GM19328 (cell line): ENCODE data around the gene CD86.
A peak's percentile ranks its signal among the peaks of the same experiment; 100 is the strongest.

Experiments
- ATAC-seq: cut with Tn5 transposase; IDR thresholded peaks from one replicate; pipeline ENCODE4 v1.9.1; 2021; ENCODE audit warnings: mild to moderate bottlenecking, moderate library complexity; ENCODE audit not compliant: unreplicated experiment

The CD86 gene

GRCh38 chr3:122091602-122092295, 36.6 kb downstream of the CD86 start:
- no peak for ATAC-seq

DNA sequence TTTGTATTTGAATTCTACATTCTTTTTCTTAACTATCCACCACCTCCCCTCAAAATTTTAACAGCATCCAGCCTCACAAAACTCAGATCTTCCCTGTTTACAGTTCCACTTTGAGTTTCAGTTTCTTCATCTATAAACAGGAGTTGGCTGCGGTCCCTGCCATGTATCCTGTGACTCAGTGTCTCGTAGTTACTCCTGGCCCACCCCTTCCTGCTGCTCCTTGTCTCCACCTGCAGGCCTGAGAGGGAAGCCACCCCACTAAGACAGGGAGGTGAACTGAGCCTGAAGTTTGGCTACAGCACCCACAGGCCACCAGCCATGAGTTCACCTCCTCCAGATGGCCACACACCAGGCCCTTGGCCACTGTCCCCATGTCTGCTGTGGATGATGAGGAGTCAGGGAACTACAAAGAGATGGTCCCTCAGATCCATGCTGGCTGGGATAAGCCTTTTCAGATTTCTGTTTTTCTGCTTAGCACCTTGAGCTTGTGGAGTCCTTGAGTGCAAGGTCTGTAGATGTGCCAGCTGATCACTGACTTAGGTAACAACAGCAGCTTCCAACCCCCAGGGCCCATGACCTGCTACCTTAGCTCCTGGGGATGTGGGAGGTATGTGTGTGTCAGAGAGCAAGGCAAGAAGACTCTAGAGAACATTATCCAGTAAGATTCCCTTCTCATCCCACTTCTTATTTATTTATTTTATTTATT, 37.5 kb downstream of the CD86 start:
- no peak for ATAC-seq

- no peak for ATAC-seq
These were observed 39.0 kb downstream of the CD86 start for GRCh38 chr3:122094125-122094524.

DNA sequence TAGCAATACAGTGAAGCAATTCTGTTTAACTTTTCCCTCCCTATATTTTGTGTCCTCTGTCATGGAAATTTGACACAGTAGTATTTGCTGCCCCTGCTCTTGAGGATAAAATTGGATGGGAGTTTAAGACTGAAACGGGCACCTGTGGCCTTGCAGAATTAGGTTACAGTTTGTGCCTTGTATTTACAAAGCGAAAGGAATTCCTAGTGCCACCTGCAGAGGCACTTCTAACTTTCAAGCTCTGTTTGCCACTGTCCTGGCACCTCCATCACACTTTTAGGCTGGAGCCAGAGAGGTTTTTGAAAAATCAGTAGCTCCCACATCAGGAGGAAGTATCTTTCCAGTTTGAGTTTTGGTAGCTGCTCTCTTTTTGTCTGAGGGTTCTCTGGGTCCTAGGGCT, 39.5 kb downstream of the CD86 start:
- ATAC-seq: no peak

GRCh38 chr3:122097141-122097540, 42.0 kb downstream of the CD86 start:
- no peak for ATAC-seq

- no peak for ATAC-seq
These were observed 43.4 kb downstream of the CD86 start for GRCh38 chr3:122098611-122099010.

- no peak for ATAC-seq
These were observed 44.1 kb downstream of the CD86 start for GRCh38 chr3:122099255-122099654.

DNA sequence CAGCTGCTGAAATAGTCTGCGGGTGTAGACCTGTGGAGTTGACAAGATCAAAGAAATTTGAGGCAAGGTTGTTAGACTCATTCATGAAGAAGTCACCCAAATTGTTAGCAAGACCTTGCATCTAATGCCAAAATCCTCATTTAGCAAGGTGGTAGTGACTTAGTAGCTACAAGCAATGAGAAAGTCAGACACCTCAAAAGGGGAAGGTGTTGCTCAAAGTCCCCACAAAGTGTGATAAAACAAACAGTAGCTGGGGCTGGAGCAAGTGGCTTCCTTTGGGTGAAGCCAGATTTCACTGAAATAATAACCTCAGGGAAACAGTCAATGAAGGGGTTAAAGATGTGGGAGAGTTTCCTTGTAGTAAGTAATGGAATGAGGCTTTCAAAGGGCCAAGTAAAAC, 44.9 kb downstream of the CD86 start:
- ATAC-seq: no peak

GRCh38 chr3:122100591-122101463, 45.7 kb downstream of the CD86 start:
- ATAC-seq: no peak

DNA sequence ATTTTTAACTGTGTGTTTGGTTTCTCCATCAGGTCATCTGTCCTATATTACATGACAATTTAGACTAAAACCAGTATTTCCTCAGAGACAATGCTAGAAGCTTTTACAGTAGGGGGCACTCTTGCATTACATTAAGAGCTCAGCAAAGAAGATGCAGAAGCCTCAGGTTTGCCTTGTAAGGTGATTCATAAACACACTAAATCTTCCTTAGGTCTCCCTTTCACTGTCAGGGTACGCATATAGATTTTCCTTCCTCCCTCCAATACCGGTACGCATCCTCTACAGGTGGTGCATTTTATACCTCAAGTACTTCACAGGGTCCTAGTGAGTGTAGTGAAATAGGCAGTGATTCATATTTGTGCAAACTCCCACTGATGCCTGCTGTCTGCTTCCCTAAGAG, 46.5 kb downstream of the CD86 start:
- no peak for ATAC-seq

DNA sequence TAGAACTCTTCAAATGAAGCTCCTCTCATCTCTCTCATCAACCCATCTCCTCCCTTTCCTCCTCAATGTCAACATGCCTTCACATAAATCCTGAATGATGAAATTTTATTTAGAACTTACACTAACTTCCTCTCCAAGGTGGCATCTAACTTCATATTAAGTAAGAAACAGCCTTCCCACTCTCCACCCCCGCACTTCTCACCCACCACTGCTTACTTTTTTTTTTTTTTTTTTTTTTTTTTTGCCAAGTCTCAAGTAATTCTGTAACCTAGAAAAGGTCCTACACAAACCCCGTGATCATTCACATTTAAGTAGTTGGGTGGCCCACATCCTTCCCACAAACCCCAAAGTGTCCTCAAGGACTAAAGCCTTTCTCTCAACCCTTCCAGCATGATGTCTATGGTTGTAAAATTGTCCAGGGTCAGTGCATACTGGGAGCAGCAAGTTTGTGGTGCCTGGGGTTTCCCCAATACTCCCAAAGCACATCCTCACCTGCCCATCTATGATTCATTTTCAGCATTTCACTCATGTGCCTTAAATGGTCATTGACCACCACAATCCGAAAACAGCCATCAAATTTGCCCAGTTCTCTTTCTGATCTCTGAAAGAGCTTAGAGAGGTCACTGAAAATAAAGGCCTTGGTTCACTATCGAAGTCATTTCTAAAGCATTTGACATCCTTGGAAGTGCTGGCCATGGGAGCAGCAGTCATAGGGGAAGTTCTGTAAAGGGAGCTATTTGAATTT, 47.2 kb downstream of the CD86 start:
- peak; percentile 44 for ATAC-seq

GRCh38 chr3:122103821-122104514, 48.8 kb downstream of the CD86 start:
- ATAC-seq: no peak

- no peak for ATAC-seq
These were observed 49.5 kb downstream of the CD86 start for GRCh38 chr3:122104515-122105194.

- no peak for ATAC-seq
These were observed 50.5 kb downstream of the CD86 start for GRCh38 chr3:122105626-122106025.

GRCh38 chr3:122107171-122107570, 52.0 kb downstream of the CD86 start:
- no peak for ATAC-seq

- ATAC-seq: no peak
These were observed 56.8 kb downstream of the CD86 start for GRCh38 chr3:122111974-122112373.

GRCh38 chr3:122112754-122113153, 57.6 kb downstream of the CD86 start:
- no peak for ATAC-seq

- no peak for ATAC-seq
These were observed 68.7 kb downstream of the CD86 start for GRCh38 chr3:122123850-122124249.

DNA sequence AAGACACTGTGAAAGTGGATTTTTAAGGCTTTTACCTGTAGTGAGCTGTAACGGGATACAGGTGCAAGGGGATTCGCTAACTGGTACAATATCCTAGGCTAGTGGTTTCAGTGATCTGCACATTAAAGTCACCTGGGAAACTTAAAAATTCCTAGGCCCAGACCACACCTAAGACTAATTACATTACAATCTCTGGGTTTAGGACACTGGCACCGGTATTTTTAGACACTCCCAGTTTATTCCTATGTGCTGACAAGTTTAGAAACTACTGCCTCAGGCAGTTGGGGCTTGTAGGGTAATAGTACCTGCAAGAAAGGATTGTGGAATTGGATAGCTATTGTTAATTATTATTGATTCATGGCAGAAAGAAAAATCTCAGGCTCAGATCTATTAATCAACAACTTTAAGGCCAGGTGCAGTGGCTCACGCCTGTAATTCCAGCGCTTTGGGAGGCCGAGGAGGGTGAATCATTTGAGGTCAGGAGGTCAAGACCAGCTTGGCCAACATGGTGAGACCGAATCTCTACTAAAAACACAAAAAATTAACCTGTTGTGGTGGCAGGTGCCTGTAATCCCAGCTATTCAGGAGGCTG, 77.9 kb downstream of the CD86 start:
- no peak for ATAC-seq
